GM18907 (cell line): Measurements from ENCODE around the gene SP110.
"Not testable (repeated sequence)": the region's sequence is repeated elsewhere in the genome, so short reads cannot be mapped to it uniquely, and the experiment has no call there.

ENCODE experiments used
- ATAC-seq: cut with Tn5 transposase; IDR thresholded peaks from one replicate; pipeline ENCODE4 v1.9.1; 2021; ENCODE audit warnings: mild to moderate bottlenecking, moderate library complexity; ENCODE audit not compliant: unreplicated experiment

The SP110 gene

DNA sequence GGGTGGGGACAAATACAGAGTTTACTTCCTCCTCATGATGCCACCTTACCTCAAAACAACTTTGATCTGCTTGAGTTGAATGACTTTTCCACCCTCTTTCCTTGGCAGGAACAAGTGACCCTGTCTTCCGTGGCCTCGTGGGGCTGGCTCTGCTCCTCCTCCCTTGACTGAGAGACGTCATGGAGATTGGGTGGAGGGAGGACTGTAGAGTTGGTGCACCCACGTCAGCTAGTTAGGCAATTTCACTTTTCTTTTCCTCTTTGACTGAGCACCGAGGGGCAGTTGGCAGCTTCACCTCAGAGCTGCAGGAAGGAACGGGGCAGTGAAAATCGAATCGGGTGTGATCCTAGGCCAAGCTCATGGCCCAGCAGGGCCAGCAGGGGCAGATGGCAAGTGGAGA, 5.7 kb upstream of the SP110 start, which contains the start of gene SP140:
SP140 (plus strand) TSS at position 251 of the 400 bp plus-strand sequence; CDS start at position 360, 109 bp downstream.
- ATAC-seq: peak; percentile 77

- no peak for ATAC-seq
Measured at GRCh38 chr2:230224458-230224857, 4.7 kb upstream of the SP110 start.

- ATAC-seq: not testable (repeated sequence)
Measured at GRCh38 chr2:230222829-230223228, 3.0 kb upstream of the SP110 start.

DNA sequence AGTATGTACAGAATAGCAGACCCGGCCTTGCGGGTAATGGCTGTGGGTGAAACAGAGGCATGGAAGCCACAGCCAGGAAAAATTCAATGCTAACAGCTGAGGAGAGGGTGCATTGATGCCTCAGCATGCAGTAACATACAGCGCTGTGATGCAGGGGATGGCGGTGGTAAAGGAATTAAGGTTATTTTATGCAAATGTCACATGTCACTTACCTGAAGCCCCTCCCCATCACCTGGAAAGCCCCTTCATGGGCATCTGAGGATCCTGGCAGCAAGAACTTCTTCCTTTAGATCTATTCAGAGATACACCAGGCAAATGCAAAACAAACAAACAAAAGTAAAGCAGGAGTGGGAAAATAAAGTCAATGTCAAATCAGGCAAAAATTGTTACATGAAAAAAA, 1.7 kb upstream of the SP110 start:
- no peak for ATAC-seq

DNA sequence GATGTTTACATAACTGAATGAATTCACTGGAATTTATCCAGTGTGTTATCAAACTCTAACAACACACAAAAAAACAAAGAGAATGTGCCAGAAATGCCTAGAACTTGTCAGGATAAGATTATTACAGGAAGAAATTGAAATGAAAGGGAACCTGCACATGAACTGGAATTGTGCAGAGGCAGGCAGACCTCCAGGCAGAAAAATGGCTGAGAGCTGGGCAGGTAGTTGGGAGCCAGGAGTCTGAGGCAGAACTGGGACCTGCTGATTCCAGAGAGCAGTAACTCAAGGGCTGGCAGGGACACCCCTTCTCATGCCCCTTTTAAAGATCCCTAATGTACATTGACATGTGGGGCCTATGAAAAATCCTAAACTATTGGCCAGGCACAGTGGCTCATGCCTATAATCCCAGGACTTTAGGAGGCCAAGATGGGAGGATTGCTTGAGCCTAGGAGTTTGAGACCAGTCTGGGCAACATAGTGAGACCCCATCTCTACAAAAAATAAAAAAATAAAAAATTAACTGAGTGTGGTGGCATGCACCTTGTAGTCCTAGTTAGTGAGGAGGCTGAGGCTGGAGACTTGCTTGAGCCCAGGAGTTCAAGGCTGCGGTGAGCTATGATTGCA, 674 bp upstream of the SP110 start:
- no peak for ATAC-seq

DNA sequence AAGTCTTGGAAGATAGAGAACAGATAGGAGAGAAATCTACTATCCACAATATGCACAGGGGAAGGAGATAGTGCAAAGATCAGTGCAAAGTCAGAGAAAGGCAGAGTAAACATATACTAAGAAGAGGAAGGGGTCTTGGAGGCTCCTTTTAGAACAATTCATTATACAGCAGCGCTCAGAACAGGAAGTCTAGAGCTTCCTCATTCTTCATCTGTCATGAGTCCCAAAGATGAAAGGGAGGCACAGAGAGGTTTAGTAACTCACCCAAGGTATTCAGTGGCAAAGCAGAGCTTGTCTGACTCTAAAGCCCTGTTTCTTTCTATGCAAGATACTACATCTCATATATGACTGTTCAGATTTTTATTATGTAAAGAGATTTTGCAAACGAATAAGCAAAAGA, 1.4 kb downstream of the SP110 start:
- no peak for ATAC-seq

DNA sequence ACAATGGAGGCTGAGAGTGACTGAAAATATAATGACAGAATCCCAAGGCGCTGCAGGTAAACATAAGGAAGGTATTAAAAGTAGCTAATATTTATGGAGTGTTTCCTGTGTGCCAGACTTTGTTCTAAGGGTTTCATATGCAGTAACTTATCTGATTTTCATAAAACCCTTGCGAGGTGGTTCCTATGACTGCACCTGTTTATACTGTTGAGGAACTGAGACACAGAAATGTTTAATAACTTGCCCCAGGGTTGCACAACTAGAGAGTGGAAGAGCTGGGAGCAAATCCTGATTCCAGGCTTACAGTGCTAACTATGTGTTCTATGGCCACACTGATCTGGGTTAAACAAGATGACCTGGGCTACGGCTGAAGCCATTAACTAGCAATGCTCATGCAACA, 2.4 kb downstream of the SP110 start:
- ATAC-seq: no peak

- ATAC-seq: no peak
Measured at GRCh38 chr2:230216489-230216888, 3.3 kb downstream of the SP110 start.

DNA sequence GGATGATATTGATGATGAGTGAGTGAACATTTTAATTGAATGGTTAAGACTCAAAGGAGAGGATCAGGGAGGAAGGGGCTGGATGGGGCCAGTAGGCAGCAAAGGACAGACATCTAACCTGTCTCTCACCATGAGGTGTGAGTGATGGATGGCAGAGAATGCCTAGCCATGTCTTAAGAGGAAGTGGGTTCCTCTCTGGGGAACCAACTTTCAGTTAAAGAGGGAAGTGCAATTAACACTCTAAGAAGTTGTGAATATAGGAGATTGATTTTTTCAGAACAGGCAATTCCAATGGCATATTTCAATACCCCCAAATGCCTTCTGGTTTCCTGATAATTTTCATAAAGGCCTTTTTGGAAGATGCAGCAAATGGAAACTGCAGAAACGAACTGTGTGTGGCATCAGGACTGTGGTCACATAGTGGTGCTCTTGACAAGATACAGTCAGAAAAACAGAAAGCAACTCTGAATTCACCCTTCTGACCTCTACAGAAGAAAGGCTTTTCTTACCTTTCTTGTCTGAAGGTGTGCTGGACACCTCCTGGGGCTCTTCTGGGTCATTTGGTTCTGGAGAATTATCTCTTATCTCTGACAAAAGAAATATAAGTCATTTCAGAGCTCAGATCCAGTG, 10.2 kb downstream of the SP110 start:
- peak; percentile 45 for ATAC-seq

DNA sequence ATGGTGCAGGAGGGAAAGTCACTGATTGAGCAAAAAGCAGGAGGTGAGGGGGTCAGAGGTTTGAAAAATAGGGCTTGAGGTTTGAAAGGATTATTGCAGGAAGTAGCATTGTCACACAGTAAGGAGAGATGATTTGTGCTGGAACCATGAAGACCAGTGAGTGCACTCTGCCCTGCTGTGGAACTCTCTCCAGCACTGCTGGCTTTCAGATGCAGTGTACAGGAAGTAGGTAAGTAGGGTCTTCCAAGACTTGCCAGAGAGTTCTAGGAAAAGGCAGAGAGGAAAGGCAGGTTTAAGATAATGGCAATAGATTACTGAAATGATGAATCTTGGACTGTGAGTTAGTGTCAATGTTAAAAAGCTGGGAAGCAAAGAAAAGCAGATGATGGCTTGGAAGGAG, 11.2 kb downstream of the SP110 start:
- no peak for ATAC-seq

GRCh38 chr2:230205721-230206120, 14.1 kb downstream of the SP110 start:
- ATAC-seq: no peak

DNA sequence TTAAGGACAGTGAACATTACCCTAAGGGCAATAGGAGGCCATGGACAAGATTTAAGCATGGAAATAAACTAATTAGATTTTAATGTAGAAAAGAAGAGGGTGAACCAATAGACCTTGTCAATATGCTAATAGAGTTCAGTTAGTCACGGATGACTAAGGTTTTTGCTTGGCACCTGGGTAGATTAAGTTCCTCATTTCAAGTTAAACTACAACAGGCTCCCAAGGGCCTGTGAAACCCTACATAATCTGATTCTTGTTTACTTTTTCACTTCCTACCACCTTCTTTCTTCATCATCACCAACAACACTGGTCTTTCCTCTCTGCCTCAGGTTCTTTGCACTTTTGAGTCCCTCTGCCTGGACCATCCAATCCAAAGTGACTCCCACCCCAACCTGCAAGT, 14.8 kb downstream of the SP110 start:
- peak; percentile 64 for ATAC-seq

DNA sequence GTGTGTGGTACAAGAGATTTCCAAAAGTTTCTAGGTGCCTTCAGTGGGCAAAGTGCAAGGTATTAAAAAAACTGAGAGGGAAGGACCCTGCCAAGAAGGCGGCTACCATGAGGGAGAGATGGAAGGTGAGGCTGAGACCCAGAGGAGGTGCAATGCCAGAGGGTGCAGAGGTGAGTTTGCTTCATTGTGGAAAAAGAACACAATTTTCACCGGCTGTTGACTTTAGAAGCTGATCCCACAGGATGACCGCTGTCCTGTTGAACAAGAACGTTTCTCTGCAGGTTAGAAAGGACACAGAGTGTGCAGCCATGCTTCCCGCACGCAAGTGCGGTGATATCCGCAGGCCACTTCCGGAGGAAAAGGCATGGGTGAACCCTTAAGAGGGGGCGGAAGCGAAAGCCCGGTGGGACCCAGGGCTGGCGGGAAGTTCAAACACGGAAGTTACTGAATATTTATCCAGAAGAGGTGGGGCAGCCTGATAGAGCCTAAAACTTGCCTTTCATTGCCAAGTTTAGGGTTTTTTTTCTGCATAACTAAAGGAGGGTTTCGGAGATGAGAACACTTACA, 16.6 kb downstream of the SP110 start:
- peak; percentile 61 for ATAC-seq

DNA sequence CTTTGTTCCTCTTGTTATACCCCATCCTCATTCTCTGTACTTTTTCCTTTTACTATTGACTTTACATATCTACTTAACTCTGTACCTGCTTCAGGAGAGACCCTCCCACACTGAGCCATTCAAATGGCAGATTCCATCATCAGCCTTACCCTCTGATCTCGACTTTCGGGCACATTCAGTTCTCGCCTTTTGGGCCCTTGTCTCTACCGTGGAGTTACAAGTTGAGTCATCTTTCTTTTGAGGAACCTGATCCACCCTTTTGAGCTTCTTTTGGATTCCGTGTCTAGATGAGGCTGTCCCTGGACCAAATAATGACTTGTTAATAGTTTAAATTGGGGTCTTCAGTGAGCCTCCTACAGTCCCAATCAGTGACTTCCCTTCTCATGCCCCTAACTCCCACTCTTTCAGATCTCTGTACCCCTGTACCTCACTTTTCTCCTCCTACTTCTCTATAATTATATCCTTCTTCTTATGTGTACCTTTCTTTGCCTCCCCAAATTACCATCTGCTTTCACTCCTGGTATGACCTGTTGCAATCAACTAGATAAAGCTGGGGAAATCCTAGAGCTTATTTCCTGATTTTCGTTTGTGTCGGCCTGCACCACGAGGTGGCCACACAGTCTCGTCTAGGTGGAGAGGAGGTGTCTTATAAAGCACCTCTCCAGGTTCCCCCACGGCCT, 17.2 kb downstream of the SP110 start:
- ATAC-seq: peak; percentile 54

- no peak for ATAC-seq
Measured at GRCh38 chr2:230184727-230185578, 34.8 kb downstream of the SP110 start.

DNA sequence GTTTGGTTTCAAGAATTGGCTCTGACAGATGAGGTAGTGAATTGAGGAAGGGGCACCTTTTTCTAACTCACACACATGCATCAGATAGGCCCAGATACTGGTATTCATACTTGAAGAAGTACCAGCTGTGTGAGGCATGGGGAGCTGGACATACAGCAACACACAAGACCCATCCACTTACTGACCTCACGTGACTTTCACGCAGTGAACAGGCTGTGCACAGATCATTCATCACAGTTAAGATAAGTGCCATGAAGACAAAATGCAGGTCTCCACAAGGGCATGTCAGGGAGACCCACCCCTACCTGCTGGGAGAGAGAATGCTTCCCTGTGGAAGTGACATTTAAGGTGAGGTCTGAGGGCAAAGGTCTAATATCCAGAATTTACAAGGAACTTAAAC, 38.6 kb downstream of the SP110 start:
- ATAC-seq: no peak

DNA sequence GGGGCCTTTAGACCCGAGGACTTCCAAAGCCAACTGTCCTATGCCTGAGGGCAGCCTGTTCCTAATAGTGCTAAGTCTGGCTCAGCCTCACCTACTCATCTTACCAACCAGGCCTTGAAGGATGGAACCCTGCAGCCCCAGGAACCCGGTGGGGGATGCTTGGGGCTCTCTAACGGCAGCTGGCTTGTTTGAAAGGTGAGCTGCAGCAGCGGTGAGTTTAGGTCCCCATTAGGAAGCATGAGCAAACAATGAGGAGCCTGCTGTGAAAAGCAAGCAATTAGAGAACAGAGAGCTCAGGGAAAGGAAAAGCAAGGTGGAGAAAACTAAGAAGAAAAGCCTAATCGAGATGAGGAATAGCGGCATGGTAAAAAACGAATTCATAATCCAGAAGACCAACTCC, 39.9 kb downstream of the SP110 start:
- ATAC-seq: no peak

DNA sequence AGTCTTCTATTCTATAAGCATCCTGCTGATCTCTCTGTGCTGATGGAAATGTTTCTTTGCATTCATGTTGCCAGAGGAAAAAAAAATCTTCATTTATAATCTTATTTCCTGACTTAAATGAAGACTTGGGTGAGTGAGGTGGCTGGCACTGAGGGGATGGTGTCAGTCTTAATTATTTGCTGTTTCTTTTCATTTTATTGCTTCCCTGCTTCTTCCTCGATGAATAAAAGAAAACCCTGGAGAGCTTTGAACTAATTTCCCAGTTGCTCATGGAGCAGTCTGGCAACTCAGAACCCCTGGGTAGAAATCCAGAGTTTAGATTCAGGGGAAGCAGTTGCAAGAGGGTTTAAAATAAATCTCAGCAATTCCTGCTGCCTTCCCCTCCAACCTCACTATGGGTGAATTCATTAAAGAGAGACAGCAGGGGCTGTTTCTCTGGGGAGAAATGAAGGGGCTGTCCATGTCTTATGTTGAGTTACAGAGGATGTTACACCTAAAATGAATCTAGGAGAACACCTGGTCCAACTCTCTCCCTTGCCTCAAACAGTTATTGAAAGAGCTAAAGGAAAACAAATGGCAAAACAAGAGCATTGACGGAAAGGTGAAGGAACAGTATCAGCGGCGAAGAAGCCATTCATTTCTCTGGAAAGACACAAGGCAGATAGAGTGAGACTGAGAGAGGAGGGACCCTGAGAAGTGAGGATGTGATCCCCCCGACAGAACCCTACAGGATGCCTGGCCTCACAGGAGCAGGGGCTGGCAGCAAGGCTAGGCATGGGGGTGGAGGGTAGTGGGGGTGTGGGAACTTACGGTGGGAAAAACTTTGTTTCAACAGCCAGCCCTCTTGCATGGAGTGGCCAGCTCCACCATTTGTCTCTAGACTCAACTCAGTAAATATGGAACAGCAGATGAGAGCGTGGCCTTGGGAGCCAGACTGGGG, 41.0 kb downstream of the SP110 start:
- no peak for ATAC-seq

- ATAC-seq: no peak
Measured at GRCh38 chr2:230176996-230177395, 42.8 kb downstream of the SP110 start.

DNA sequence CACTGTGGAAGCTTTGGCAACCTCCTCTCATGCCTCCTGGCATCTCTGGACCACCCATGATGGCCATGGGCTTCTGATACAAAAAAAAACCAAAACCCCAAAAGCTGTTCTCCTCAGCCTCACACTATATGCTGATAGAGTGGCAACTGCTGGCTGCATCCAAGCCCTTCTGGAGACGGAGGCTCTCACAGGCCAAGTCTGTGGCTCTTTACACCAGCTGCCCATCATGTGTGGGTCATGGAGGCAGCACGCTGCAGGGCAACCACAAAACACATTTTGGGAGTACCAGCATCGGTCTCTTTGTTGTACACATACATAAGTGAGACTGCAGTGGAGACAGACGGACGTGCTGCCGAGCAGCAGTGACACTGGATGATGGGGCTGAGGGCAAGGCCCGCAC, 45.3 kb downstream of the SP110 start:
- ATAC-seq: no peak
